ENCODE measurements around the gene PID1.
"Not testable (repeated sequence)": the region's sequence is repeated elsewhere in the genome, so short reads cannot be mapped to it uniquely, and the experiment has no call there.

The PID1 gene

DNA sequence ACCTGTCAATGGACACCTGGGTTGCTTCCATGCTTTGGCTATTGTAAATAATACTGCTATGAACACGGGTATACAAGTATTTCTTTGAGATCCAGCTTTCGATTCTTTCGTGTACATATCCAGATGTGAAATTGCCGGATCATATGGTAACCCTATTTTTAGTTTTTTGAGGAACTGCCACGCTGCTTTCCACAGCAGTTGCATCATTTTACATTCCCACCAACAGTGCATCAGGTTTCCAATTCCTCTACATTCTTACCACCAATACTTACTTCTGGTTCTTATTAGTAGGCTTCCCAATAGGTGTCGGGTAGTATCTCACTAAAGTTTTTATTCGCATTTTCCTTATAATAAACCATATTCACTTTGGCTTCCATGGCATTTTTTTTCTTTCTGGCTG lies 69.6 kb downstream of the PID1 start:
- TF ChIP-seq, protein P1, sequence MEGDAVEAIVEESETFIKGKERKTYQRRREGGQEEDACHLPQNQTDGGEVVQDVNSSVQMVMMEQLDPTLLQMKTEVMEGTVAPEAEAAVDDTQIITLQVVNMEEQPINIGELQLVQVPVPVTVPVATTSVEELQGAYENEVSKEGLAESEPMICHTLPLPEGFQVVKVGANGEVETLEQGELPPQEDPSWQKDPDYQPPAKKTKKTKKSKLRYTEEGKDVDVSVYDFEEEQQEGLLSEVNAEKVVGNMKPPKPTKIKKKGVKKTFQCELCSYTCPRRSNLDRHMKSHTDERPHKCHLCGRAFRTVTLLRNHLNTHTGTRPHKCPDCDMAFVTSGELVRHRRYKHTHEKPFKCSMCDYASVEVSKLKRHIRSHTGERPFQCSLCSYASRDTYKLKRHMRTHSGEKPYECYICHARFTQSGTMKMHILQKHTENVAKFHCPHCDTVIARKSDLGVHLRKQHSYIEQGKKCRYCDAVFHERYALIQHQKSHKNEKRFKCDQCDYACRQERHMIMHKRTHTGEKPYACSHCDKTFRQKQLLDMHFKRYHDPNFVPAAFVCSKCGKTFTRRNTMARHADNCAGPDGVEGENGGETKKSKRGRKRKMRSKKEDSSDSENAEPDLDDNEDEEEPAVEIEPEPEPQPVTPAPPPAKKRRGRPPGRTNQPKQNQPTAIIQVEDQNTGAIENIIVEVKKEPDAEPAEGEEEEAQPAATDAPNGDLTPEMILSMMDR (conservative IDR thresholded peaks at IDR 0.05): no peak
- H3K27ac ChIP-seq: no peak overlapping the region

DNA sequence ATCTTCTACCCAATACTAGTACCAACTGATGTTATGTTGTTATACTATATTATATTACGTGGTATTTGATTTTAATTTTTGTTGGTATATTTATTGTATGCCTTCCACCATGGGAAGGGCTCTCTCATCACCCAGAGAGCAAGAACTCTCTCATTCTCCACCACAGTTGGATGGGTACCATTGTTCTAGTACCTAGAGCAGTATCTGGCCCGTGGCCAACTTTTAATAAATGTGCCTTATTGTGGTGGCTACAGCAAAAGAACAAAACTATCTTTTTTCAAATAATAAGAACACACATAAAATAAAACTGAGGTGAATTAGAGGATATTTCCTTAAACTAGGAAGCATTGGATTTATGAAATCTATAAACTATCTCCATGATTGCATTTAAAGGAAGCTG lies 71.8 kb downstream of the PID1 start:
- no peak overlapping the region for H3K27ac ChIP-seq
- TF ChIP-seq, protein P1 (conservative IDR thresholded peaks at IDR 0.05): no peak

DNA sequence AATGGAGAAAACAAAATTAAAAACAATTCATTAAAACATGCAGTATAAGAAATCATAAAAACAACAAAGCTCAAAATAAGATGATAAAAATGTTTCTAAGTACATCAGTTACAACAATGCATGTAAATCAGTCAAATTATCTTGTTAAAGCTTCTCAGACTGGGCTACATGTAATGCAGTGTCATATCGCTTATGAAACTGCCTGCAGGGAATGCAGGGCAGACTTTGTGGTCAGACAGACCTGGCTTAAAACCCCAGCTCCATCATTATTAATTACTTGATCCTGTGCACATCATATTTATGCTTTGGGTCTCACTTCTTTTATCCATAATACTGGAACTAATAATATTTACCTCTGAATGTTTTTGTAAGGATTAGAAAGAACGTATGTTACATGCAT lies 74.6 kb downstream of the PID1 start:
- H3K27ac ChIP-seq: no peak overlapping the region
- TF ChIP-seq, protein P1 (conservative IDR thresholded peaks at IDR 0.05): no peak

DNA sequence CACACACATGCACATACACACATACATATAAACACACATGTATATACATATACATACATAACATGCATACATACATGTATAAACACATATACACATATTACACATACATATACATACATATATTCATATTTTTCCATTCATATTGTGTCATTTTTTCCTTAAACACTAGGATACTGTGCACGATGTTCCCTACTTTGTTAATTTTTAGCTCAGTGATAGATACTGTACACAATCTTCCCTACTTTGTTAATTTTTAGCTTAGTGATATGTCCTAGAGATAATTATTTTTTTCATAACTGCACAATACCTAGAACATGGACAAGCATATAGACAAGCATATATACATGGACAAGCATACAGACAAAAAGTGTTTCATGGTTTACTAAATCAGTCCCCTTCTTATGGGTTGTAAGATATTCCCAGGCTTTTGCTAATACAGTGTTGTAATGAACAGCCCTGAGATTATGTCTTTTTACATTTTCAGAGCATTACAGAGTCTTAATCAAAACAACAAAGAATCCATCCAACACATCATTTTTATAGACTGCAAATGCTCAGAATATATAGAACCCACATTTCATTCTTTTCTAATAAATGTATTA lies 75.6 kb downstream of the PID1 start:
- no peak overlapping the region for H3K27ac ChIP-seq
- TF ChIP-seq, protein P1 (conservative IDR thresholded peaks at IDR 0.05): no peak

DNA sequence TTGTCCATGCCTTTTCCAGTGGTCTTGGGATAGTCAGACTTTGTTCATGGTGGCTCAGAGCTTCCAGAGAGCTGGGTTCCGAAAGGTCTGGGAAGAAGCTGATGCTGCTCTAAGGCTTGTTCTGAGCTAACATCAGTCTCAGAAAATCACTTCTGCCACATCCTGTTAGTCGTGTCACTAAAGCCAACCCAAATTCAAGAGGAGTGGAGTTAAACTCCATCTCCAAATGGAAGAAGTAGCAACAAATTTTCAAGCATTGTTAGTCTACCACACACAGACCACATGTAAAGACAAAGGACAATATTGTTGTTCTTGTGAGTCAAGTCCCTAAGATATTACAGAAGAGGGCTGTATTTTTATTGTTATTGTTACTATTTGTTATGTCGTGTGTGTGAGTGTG lies 77.8 kb downstream of the PID1 start:
- no peak overlapping the region for H3K27ac ChIP-seq
- TF ChIP-seq, protein P1 (conservative IDR thresholded peaks at IDR 0.05): no peak

DNA sequence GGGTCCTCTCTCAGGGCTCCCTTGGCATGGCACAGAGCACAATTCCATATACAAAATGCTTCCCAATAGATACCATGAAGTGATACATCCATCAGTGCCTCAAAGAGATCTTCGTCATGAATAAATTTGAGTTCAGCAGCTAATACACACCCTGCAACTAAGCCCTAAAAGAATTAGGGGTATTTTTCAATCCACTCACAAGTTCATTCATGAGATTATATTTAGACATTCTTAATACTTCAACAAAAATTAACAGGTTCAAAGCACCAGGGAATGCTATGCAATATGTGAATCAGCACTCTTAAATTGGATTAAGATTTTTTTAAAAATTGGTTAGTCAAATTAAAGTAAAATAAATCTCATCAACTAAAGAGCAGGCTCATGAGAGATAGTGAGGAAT lies 79.7 kb downstream of the PID1 start:
- no peak overlapping the region for H3K27ac ChIP-seq
- TF ChIP-seq, protein P1 (conservative IDR thresholded peaks at IDR 0.05): no peak

DNA sequence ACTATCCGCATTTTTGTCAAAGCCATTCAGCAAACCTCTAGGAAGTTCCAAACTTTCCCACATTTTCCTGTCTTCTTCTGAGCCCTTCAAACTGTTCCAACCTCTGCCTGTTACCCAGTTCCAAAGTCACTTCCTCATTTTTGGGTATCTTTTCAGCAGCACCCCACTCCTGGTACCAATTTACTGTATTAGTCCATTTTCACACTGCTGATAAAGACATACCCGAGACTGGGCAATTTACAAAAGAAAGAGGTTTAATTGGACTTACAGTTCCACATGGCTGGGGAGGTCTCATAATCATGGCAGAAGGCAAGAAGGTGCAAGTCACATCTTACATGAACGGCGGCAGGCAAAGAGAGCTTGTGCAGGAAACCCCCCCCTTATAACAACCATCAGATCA lies 84.0 kb downstream of the PID1 start:
- H3K27ac ChIP-seq: not testable (repeated sequence)

DNA sequence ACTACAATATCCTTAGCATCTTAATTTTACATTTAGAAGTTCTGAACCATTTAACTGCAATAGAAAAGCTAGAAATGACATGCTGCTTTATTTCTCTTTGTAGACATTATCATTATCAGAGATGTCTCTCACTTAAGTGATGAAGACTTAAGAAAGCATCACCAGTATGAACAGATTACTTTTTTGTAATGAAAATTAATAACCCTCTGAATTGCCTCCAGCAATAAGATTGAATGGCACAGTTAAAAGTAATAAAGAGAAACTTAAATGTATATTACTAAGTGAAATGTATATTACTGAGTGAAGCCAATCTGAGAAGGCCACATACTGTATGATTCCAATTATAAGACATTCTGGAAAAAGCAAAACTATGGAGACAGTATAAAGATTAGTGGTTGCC lies 89.4 kb downstream of the PID1 start:
- no peak overlapping the region for H3K27ac ChIP-seq
- TF ChIP-seq, protein P1 (conservative IDR thresholded peaks at IDR 0.05): no peak
